GM12872 (cell line): ENCODE measurements around the gene SAMD5.

Experiments
- CTCF ChIP-seq: IDR thresholded peaks from 3 replicates; pipeline ENCODE4 v1.5.1; 2011; ENCODE audit warnings: low read depth, mild to moderate bottlenecking, low read length, moderate library complexity; ENCODE audit not compliant: insufficient read depth

Gene SAMD5

GRCh38 chr6:147546501-147547368 lies 38.2 kb downstream of the SAMD5 start:
- no peak for TF ChIP-seq CTCF

DNA sequence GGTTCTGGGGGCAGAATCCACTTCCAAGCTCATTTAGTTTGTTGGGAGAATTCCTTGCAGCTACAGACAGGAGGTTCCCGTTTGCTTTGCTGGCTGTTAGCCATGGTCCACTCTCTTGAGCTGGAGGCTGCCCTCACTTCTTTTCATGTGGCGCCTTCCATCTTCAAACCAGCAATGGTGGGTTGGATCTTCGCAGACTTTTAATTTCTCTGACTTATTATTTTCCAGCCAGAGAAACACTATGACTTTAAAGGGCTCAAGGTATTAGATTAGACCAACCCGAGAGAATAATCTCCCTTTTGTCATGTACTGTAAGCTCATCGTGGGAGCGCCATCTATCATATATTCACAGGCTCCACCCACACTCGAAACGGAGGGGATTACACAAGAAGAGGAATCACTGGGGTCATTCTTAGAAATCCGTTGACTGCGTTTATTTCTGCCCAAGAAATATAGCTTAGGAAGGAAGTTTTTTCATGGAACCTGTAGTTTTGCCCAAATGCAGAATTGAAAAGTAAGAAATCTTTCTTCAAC lies 38.9 kb downstream of the SAMD5 start:
- TF ChIP-seq CTCF: no peak

DNA sequence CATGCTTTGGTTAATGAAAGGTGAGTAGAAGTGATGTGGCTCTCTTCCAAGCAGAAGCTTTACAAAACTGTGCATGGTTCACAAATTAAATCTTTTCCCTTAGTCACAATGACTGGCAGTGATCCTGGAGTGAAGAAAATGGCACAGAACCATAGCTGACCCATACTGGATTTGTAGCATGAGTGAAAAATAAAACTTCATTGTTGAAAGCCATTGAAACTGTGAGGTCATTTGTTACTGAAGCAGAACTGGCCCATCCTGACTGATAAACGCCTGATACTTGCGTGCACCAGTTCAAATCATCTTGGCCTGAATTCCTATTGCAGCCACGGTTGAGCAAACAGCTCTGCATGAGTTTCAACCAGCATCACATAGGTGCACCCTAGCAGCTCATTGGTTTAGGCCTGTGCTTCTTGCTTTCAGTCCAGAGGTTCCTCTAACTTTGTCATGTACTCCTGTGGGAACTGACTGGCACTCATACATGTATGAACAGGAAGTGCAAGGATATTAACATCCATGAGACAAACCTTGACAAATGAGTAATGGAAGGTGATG lies 40.5 kb downstream of the SAMD5 start:
- TF ChIP-seq CTCF: no peak

GRCh38 chr6:147549531-147549930 lies 41.0 kb downstream of the SAMD5 start:
- no peak for TF ChIP-seq CTCF

GRCh38 chr6:147551976-147552375 lies 43.5 kb downstream of the SAMD5 start:
- no peak for TF ChIP-seq CTCF

DNA sequence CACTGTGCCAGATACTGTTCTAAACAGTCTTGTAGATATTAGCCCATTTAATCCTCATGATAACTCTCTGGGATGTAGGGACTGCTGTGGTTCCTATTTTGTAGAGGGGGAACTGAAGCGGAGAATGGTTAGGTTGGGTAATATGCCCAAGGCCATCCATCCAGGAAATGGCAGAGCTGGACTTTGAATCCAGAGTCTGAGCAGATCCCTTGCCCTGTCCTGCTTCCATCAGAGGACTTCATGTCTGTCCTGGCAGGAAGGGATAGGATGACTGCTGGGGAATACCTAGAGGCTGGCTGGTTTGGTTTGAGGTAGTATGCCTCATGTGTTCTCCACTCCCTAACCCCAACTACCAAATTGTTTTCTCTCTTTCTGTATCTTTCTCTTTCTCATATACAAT lies 44.6 kb downstream of the SAMD5 start:
- TF ChIP-seq CTCF: no peak

GRCh38 chr6:147554281-147554680 lies 45.8 kb downstream of the SAMD5 start:
- TF ChIP-seq CTCF: no peak
